ENCODE measurements around the gene ASCC2. TPM values are rescaled to one million over a fixed set of nuclear protein-coding genes. Genes with fewer than 3 reads are reported as not detected.

The ASCC2 gene, protein sequence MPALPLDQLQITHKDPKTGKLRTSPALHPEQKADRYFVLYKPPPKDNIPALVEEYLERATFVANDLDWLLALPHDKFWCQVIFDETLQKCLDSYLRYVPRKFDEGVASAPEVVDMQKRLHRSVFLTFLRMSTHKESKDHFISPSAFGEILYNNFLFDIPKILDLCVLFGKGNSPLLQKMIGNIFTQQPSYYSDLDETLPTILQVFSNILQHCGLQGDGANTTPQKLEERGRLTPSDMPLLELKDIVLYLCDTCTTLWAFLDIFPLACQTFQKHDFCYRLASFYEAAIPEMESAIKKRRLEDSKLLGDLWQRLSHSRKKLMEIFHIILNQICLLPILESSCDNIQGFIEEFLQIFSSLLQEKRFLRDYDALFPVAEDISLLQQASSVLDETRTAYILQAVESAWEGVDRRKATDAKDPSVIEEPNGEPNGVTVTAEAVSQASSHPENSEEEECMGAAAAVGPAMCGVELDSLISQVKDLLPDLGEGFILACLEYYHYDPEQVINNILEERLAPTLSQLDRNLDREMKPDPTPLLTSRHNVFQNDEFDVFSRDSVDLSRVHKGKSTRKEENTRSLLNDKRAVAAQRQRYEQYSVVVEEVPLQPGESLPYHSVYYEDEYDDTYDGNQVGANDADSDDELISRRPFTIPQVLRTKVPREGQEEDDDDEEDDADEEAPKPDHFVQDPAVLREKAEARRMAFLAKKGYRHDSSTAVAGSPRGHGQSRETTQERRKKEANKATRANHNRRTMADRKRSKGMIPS
- total RNA-seq (2014; rRNA removed; shearing (Covaris generic)): 29.3 and 31.5 TPM in 2 replicates

DNA sequence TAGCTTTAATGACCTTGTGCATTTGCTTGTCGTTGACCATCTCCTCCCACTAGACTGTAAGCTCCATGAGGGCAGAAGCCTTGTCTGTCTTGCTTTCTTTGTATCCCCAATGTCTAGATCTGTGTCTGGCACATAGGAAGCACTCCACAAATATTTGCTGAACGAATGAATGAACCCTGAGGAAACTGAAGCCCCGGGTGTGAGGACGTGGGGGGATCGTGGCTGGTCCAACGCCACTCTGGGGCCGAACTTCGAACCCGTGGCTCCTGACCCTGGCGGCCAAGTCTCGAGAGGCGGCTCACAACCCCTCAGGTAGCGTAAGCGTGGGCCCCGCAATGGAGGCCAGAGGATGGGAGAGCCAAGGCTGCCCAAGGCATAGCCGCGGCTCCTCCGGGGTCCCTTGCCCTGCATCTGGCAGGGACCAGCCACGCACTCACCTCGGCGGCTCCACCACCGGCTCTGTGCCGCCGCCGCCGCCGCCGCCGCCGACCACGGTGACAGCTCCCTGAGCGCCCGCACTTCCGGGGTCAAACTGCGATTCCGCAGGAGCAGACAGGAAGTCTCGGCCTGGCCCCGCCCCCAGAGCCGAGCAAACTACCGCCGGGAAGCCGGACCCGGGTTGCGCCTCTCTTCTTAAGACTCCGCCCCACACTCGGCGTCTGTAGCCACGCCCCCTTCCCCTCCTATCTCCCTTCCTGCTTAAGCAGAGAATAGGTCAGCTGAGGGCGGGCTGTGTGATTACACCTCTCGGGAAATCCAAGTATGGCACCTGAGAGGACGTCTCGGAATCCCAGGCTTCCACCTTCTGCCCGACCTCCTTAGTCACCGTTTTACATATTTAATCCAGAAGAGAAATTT, at the start of gene ASCC2:
Gene ASCC2, minus strand, starts transcription at position 534 of the 858 bp plus-strand sequence. CDS start 5,949 bp downstream, outside the sequence.

DNA sequence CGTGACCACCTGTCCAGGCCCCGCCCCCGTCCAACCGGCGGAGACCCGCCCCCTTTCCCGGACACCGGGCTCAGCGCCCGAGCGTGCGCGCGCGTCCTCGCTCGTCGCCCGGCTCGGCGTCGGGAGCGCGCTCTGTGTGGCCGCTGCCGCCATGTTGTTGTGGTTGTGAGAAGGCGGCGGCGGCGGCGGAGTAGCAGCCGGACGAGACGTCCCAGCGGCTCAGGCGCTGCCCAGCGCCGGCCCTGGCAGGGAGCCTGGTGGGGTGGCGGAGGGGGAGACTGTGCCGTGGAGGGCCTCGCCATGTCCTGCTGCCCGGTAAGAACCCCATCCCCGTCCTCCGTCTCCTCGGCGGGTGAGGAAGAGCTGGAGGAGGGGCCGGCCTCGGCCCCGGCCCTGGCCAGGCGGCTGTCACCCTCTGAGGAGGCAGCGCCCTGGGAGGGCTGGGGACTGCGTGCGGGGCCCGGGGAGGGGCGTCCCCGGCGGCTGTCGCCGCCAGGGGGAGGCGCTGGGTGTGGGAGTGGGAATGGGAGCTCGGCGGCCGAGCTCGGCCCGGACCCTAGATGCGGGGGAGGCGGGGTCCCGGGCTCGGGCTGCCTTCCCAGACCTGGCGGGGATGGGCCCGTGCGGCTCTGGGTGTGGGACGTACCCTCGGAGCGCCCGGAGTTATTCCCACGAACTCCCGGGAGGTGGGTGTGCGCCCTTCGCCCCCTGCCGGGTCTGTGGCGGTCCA, 45.1 kb upstream of the ASCC2 start, which contains the start of gene MTMR3:
Gene MTMR3, plus strand, starts transcription at position 130 of the 730 bp plus-strand sequence. CDS start 87,886 bp downstream, outside the sequence.

DNA sequence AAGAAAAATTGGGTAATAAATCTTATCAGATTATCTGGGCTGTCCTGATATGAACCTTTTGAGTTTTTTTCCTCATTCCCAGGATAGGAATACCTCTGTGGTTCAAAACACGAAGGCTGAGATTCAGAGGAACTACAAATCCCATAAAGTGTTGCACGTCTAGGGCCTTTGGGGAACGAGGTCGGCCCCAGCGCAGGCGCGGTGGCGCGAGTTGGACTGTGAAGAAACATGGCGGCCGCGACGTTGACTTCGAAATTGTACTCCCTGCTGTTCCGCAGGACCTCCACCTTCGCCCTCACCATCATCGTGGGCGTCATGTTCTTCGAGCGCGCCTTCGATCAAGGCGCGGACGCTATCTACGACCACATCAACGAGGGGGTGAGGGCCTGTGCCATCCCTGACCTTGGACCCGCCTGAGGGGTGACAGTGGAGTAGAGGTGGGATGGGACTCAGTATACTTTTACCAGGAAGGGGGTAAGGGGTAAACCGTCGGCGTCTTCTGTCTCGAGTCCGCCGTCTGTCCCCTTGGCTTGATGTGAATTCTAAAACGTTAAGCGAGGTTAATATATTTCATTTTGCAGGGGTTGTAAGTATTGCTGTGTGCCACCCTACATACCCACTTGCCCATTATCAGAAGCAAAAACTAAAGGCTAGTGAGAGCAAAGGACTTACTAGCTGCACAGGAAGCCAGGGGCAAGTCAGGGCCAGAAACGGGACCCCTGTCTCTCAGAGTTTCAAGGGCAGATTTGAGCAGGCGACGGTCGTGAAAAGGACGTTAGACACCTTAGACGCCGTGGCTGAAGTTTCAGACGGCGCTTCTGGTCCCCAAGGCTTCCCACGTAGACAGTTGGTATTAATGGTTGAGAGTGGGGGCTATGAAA, 70.7 kb downstream of the ASCC2 start, which contains the start of gene UQCR10:
Gene UQCR10, plus strand, starts transcription at position 199 of the 881 bp plus-strand sequence. Its CDS starts 30 bp downstream, at position 229.

DNA sequence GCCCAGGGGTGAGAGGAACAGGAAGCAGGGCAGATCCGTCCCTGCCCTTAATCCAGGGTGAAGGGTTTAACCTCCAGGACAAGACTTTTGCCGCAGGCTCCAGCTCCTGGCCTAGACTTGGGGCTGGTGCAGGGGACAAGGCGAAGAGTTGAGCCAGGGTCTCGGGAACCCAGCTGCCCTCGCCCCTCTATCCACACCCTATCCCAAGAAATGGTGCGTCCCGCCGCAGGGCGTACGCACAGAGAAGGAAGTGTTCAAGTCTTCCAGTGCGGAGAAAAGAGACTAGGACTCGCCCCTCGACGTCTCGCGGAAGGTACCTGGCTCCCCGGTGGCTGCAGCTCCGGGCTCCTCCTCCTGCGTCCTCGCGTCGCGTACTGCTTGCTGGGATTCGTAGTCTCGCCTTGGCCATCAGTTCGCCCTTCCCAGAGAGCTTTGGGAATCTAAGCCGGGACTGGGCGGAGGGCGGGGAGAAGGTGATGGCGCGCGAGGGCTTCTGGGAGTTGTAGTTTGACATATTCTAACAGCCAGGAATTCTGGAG, 71.4 kb downstream of the ASCC2 start, which contains the start of gene ZMAT5:
Gene ZMAT5, minus strand, starts transcription at position 376 of the 539 bp plus-strand sequence. CDS start 18,463 bp downstream, outside the sequence.

Small RNAs within 50 kb of the gene (small RNA-seq; reads per million reads assigned to genes)
- not detected for gene RF00019

Other genes starting within 250 kb of the ASCC2 start
- gene NF2, start 234.6 kb downstream of the ASCC2 start, total RNA-seq (2014; rRNA removed; shearing (Covaris generic)): 112 and 120 TPM in 2 replicates
- not detected in 2 replicates for gene CABP7, start 118.3 kb downstream of the ASCC2 start, total RNA-seq (2014; rRNA removed; shearing (Covaris generic))
- gene ZMAT5, start 71.3 kb downstream of the ASCC2 start, total RNA-seq (2014; rRNA removed; shearing (Covaris generic)): 14.0 and 16.3 TPM in 2 replicates
- 50.7 and 55.8 TPM in 2 replicates for gene UQCR10, start 70.9 kb downstream of the ASCC2 start, total RNA-seq (2014; rRNA removed; shearing (Covaris generic))
- 12.7 and 13.7 TPM in 2 replicates for gene MTMR3, start 44.9 kb upstream of the ASCC2 start, total RNA-seq (2014; rRNA removed; shearing (Covaris generic))
- not detected in 2 replicates for gene HORMAD2, start 242.2 kb upstream of the ASCC2 start, total RNA-seq (2014; rRNA removed; shearing (Covaris generic))